PC-9 (cell line): ENCODE measurements around the gene SEMA4C. TPM values are rescaled to one million over a fixed set of nuclear protein-coding genes. Genes with fewer than 3 reads are reported as not detected.

Experiments used
- BruUV-seq: library from RNA; stranded (reverse); fragments of 400-500 nt; replicated peaks from 2 replicates; lab custom pipeline; 2021; lab: Mats Ljungman, UMichigan
- CTCF ChIA-PET: fragments of 300-600 bp; sonication (Branson Sonifier 250); formaldehyde crosslinking; loops from one replicate; lab custom pipeline; 2022; ENCODE audit warnings: antibody characterized with exemption; lab: Charles Lee
- POLR2A ChIA-PET: fragments of 300-600 bp; sonication (Branson Sonifier 250); formaldehyde crosslinking; loops from one replicate; lab custom pipeline; 2022; ENCODE audit warnings: antibody characterized with exemption; ENCODE audit not compliant: unreplicated experiment; lab: Charles Lee
- DNase-seq, 2 experiments: peaks; one replicate each; pipeline versions ENCODE4 v3.0.0 to v3.0.0-alpha.2; 2015 to 2022; ENCODE audit warnings: mixed read lengths in 1 of 2
- H2AFZ ChIP-seq: fragments of 200-600 bp; sonication (generic); 2 replicates; pipeline ENCODE4 v1.8.1; 2017; ENCODE audit warnings: antibody characterized with exemption
- H3F3A ChIP-seq: fragments of 200-600 bp; sonication (generic); 2 replicates; pipeline ENCODE4 v1.8.1; 2017; ENCODE audit warnings: antibody characterized with exemption, mild to moderate bottlenecking, low read depth; ENCODE audit not compliant: insufficient read depth
- H3K27ac ChIP-seq: fragments of 200-600 bp; sonication (generic); 2 replicates; pipeline ENCODE4 v1.6.1; 2016; ENCODE audit warnings: mixed run types
- H3K27me3 ChIP-seq: fragments of 200-600 bp; sonication (generic); 2 replicates; pipeline ENCODE4 v1.6.1; 2016; ENCODE audit warnings: low read depth, mixed run types; ENCODE audit not compliant: insufficient read depth
- H3K36me3 ChIP-seq: fragments of 200-600 bp; sonication (generic); 2 replicates; pipeline ENCODE4 v1.6.1; 2016; ENCODE audit warnings: low read depth, mixed run types
- H3K4me1 ChIP-seq: fragments of 200-600 bp; sonication (generic); replicated peaks from 2 replicates; pipeline ENCODE4 v1.6.1; 2016; ENCODE audit warnings: mixed run types; ENCODE audit not compliant: insufficient read depth
- H3K4me2 ChIP-seq: fragments of 200-600 bp; sonication (generic); 2 replicates; pipeline ENCODE4 v1.6.1; 2017; ENCODE audit warnings: mixed run types
- H3K4me3 ChIP-seq: fragments of 200-600 bp; sonication (generic); 2 replicates; pipeline ENCODE4 v1.6.1; 2016; ENCODE audit warnings: mixed run types
- H3K79me2 ChIP-seq: fragments of 200-600 bp; sonication (generic); 2 replicates; pipeline ENCODE4 v1.6.1; 2017; ENCODE audit warnings: low read depth, mixed run types
- H3K9me2 ChIP-seq: fragments of 200-600 bp; sonication (generic); 2 replicates; pipeline ENCODE4 v1.8.1; 2017; ENCODE audit warnings: mild to moderate bottlenecking; ENCODE audit not compliant: insufficient read depth
- H3K9me3 ChIP-seq: fragments of 200-600 bp; sonication (generic); 2 replicates; pipeline ENCODE4 v1.8.1; 2016; ENCODE audit warnings: low read depth; ENCODE audit not compliant: insufficient read depth
- H4K20me1 ChIP-seq: fragments of 200-600 bp; sonication (generic); 2 replicates; pipeline ENCODE4 v1.8.1; 2017; ENCODE audit not compliant: insufficient read depth
- EZH2 ChIP-seq: fragments of 200-600 bp; sonication (generic); IDR thresholded peaks from 2 replicates; pipeline ENCODE4 v1.8.0; 2017; ENCODE audit warnings: antibody characterized with exemption, low read depth
- intact Hi-C: fragments of 100-400 bp; cut with micrococcal nuclease; formaldehyde crosslinking; loops from one replicate; pipeline ENCODE4 v1.10.0; 2022; ENCODE audit not compliant: unreplicated experiment
- total RNA-seq: library from RNA; stranded (reverse); gene quantifications from 2 replicates; pipeline ENCODE4 v1.2.3, GENCODE V29; 2021
- TF ChIP-seq, protein P1 (sequence below): fragments of 200-600 bp; sonication (generic); conservative IDR thresholded peaks from 2 replicates; pipeline ENCODE4 v1.6.1; 2017; ENCODE audit warnings: mixed run types, antibody characterized with exemption, mild to moderate bottlenecking, moderate library complexity

SEMA4C gene
- total RNA-seq, 1 experiment from 2014 or later: 52.8 TPM

DNA sequence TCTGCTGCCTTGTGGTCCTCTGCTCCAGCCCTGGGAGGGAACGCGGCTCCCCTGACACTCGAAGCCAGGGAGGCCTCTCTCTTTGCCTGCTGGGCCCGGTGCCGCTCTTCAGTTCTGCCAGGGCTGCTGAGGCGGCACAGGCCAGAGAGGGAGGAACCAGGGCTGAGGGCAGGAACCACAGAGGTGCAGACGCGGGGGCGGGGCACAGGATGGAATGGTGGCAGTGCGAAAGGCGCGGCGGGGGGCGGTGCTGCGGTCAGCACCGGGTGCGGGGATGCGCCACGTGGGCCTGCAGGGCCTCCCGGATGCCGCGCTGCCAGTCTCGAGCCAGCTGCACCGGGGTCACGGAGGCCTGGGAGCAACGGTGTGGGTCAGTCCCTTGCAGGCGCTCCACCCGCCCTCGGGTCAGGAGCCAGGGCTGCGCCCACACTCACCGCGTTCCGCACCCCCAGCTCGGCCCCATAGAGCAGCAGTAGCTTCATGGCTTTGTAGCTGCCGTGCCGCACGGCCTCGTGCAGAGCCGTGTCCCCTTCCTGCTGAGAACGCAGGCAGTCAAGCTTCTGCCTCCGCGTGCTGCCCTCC, 30.5 kb downstream of the SEMA4C start:
- Histone ChIP-seq H3K9me2 (no peaks in the 10 kb centered on the region), H3F3A (no peaks in the 10 kb centered on the region), H3K4me1 (no peaks in the 10 kb centered on the region), H3K4me3 (no peak overlapping the region), H2AFZ (no peak overlapping the region), H4K20me1 (no peaks in the 10 kb centered on the region), H3K79me2 (no peaks in the 10 kb centered on the region), H3K4me2 (no peak overlapping the region), H3K36me3 (peaks cover 7% of the 10 kb centered on the region; the same call in 1 of the 2 replicates), H3K27ac (no peak overlapping the region), H3K27me3 (no peaks in the 10 kb centered on the region), H3K9me3 (no peaks in the 10 kb centered on the region)
- intact Hi-C loops: no loop called here
- no peak for DNase-seq
- POLR2A ChIA-PET: no interaction called here
- TF ChIP-seq, protein P1, sequence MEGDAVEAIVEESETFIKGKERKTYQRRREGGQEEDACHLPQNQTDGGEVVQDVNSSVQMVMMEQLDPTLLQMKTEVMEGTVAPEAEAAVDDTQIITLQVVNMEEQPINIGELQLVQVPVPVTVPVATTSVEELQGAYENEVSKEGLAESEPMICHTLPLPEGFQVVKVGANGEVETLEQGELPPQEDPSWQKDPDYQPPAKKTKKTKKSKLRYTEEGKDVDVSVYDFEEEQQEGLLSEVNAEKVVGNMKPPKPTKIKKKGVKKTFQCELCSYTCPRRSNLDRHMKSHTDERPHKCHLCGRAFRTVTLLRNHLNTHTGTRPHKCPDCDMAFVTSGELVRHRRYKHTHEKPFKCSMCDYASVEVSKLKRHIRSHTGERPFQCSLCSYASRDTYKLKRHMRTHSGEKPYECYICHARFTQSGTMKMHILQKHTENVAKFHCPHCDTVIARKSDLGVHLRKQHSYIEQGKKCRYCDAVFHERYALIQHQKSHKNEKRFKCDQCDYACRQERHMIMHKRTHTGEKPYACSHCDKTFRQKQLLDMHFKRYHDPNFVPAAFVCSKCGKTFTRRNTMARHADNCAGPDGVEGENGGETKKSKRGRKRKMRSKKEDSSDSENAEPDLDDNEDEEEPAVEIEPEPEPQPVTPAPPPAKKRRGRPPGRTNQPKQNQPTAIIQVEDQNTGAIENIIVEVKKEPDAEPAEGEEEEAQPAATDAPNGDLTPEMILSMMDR: no peak
- no peak for TF ChIP-seq EZH2
- CTCF ChIA-PET: no interaction called here
- no TSS peak for BruUV-seq

DNA sequence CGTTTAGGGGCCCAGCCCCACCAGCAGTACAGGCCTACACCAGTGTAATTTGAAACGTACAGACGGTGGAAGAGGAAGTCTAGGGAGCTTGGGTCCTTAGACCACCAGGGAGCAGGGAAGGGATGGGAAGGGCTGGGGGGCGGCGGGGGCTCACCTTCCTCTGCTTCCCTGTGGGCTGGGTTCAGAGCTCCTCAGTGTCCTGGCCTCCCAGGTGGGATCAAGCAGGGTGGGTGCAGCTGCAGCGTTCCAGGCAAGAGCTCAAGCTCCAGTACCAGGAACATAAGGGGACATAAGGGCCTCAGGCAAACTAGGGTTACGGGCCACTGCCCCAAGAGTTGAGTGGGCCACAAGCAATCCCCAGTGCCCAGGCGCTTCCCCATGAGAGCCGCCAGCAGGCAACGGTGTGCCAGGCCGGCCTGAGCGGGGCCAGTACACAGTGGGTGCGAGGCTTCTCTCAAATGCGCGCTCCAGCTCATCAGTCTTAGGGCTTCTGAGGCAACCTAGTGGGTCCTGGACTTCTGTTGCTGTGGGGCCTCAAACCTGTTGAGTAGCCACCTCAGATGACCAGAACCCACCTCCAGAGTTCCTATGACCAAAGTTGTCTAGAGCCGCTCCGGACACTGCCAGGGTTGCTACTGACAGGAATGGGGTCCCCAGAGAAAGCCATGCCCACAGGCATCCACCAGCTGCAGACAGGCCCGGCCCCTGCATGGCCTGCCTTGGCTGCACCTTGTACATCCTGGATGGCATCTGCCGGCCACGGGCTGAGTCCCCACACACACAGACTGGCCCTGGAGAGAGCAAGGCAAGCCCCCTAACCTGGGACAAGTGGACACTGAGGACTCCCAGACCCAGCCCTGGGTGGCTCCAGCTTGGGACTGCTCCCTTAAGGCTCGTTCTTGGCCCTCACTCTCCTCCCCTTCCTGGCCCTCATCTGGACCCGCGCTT, 31.3 kb downstream of the SEMA4C start:
- Histone ChIP-seq H3K9me2 (no peaks in the 10 kb centered on the region), H3K27ac (no peak overlapping the region), H2AFZ (no peak overlapping the region), H3K4me3 (no peak overlapping the region), H3K9me3 (no peaks in the 10 kb centered on the region), H3K79me2 (no peaks in the 10 kb centered on the region), H3K27me3 (no peaks in the 10 kb centered on the region), H3K4me2 (no peak overlapping the region), H3F3A (peaks cover 3% of the 10 kb centered on the region), H4K20me1 (no peaks in the 10 kb centered on the region), H3K36me3 (peaks cover 10% of the 10 kb centered on the region), H3K4me1 (peaks cover 4% of the 10 kb centered on the region)
- CTCF ChIA-PET: no interaction called here
- intact Hi-C loops: no loop called here
- no peak for DNase-seq
- TF ChIP-seq, protein P1: no peak
- no peak for TF ChIP-seq EZH2
- POLR2A ChIA-PET: no interaction called here
- no TSS peak for BruUV-seq

DNA sequence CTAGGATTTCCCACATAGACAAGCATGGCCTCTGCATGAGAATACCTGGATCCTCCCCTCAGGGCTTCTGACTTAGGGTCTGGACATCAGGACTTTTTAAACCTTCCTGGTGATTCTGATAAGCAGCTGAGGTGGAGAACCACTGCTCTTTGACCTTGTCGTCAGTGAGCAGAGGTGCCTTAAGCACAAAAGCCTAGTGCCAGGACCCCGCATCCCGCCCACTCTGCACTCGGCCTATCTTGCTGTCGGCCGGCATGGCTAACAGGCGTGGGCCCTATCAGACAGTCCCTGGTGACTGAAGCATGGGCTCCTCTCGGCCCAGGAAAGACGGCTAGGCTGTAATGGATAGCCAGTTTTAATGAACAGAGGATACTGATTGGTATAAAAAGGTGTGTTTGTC, 32.3 kb downstream of the SEMA4C start:
- Histone ChIP-seq H3K36me3 (peaks cover 15% of the 10 kb centered on the region), H3K4me1 (peaks cover 15% of the 10 kb centered on the region), H3K4me2 (no peak overlapping the region), H4K20me1 (no peaks in the 10 kb centered on the region), H3K79me2 (no peaks in the 10 kb centered on the region), H3K27me3 (no peaks in the 10 kb centered on the region), H3K27ac (no peak overlapping the region), H3K9me3 (no peaks in the 10 kb centered on the region), H2AFZ (no peak overlapping the region), H3K9me2 (no peaks in the 10 kb centered on the region), H3K4me3 (no peak overlapping the region), H3F3A (peaks cover 14% of the 10 kb centered on the region)
- TF ChIP-seq, protein P1: no peak
- no peak for TF ChIP-seq EZH2
- no TSS peak for BruUV-seq
- intact Hi-C loops: no loop called here
- ChIA-PET CTCF (no interaction called here), POLR2A (no interaction called here)
- DNase-seq: no peak
